Tibial nerve (tissue), 4 donors: ENCODE measurements around the gene TBL1X.

ENCODE experiments used
- CTCF ChIP-seq, 5 experiments: fragments of 200-600 bp in 3 of 5; fragments of 450-650 bp in 2 of 5; sonication (generic) in 3 of 5; IDR thresholded peaks; one replicate each; pipeline ENCODE4 v1.5.1; 2016 to 2019; ENCODE audit warnings: antibody characterized with exemption in 5 of 5, mild to moderate bottlenecking in 3 of 5, moderate library complexity in 2 of 5
- EP300 ChIP-seq, 2 donors: sonication (generic); formaldehyde crosslinking; IDR thresholded peaks; one replicate each; pipeline ENCODE4 v1.6.1; 2017; ENCODE audit warnings: antibody characterized with exemption in 2 of 2, mild to moderate bottlenecking in 1 of 2
- POLR2A ChIP-seq, 2 donors: fragments of 450-650 bp; IDR thresholded peaks; one replicate each; pipeline ENCODE4 v1.6.1; 2017; ENCODE audit warnings: antibody characterized with exemption in 2 of 2, mild to moderate bottlenecking in 2 of 2, moderate library complexity in 2 of 2

GRCh38 chrX:9597361-9598035 lies 132.6 kb downstream of the TBL1X start:
- TF ChIP-seq CTCF (IDR thresholded peaks at IDR 0.05) (no peak), EP300 (IDR thresholded peaks at IDR 0.05) (no peak), POLR2A (IDR thresholded peaks at IDR 0.05) (no peak)
